HTR-8/SVneo (cell line): ENCODE measurements around the gene FLACC1.
A peak's percentile ranks its signal among the peaks of the same experiment; 100 is the strongest.

Source experiments
- DNase-seq: peaks from one replicate; pipeline ENCODE4 v3.0.0; 2011; ENCODE audit warnings: low spot score, mixed read lengths; ENCODE audit not compliant: insufficient read length
- FAIRE-seq: peaks from 2 replicates; lab custom pipeline; 2011; peaks lifted over from hg19 to GRCh38; lab: Jason Lieb, UNC

The FLACC1 gene

DNA sequence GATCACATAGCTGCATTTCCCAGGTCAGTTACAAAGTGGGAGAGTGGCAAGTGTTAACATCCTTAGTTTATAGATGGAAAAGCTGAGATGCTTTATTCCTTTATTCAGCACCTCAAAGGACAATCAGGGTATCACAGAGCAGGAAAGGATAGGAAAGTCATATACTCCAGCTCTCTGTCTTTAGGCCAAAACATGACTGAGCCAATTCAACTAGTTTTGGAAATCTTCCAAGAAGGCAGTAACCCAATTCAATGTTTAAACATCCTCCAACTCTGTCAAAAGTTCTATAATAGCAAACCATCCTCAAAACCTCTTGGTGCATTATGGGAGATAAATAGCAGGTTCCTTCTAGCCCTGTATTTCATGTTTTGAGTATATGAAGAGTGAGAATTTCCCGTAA, 71.6 kb downstream of the FLACC1 start:
- FAIRE-seq = no peak
- no peak for DNase-seq

- FAIRE-seq = no peak
- no peak for DNase-seq
Observed at GRCh38 chr2:201280191-201281040, 76.7 kb downstream of the FLACC1 start.

DNA sequence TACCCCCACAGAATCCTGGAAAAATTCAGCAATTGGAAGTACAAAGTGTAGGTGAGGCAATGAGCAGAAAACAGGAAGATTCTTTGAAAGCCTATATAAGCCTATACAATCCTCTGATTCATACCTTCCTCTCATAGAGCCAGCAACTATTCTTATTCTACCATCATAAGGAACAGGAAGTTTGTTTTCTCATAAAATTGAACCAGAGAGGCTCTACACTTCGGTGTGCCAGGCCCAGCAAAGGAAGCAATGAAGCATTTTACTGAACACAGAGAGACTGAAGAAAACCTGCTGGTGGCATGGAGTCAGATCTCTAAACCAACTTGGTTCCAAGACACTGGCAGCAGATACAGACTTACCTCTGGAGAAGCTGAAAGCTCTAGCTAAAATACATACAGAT, 78.1 kb downstream of the FLACC1 start:
- no peak for DNase-seq
- FAIRE-seq = no peak

DNA sequence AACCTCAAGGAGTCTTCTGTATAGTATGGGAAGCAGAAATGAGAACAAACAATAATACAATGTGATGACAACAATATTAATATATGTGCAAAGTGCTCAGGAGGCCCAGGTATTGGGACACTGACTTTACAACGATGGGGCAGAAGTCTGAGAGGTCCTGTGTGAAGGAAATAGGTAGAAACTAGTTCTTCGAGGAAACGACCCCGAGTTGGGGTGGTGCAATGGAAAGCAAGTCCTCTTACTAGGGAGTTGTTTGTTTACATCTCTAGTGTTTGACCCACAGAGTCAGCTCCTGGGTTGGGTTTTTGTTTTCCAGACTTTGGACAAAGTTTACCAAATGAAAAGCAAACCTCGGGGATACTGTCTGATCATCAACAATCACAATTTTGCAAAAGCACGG, 80.6 kb downstream of the FLACC1 start:
- no peak for FAIRE-seq
- no peak for DNase-seq

DNA sequence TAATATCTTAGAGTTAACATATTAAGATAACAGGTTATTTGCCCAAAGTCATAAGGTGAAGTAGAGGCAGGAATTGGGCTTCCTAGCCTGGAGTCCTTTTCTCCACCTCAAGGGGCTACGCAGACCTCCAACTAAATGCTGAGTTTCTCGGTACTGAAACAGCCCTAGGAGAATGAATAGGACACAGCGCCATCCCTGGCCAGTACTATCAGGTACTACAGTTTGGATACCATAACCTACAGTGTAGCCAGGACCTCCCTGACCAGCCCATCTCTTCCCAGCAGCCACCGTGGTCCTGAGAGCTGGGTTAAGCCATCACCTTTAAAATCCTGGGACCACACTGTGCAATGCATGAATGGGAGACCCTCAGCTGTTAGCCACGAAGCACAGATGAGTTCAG, 81.2 kb downstream of the FLACC1 start:
- DNase-seq (no peak), FAIRE-seq (no peak)

DNA sequence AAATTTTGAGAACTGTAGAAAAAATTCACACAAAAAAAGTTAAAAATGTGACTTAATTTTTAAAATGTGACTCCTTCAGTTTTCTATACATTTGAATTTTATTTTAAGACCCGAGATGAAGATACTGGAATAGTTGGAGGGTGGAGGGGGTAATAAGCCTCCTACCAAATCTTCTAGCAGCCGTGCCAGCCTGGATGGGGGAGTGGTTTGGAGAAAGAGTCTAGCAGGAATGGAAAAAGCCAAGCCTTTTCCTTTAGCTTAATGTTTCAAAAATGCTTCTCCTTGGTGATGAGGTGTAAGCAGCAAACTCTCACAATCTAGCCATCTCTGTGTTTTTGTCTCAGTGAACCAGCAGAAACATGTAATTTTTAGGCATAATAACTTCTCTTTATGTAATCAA, 82.1 kb downstream of the FLACC1 start:
- no peak for DNase-seq
- FAIRE-seq = no peak

GRCh38 chr2:201273330-201273983, 83.7 kb downstream of the FLACC1 start:
- no peak for FAIRE-seq

DNA sequence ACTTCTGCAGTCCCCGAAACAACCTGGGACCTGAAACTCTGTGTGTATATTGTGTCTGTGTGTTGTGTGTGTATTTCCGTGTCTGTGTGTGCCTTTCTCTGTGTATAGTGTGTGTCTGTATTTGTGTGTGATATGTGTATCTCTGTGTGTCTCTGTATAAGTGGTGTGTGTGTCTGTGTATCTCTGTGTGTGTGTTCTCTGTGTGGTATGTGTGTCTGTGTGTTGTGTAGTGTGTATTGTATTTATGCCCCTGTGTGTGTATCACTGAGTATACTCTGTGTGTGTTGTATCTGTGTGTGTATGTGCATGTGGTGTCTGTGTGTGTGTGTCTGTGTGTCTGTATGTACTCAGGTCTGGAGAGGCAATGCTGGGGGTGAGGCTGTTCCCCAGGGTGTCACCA, 85.2 kb downstream of the FLACC1 start:
- peak; percentile 90 for FAIRE-seq
- DNase-seq = no peak

More at GRCh38 chr2:201273330-201273983, 83.7 kb downstream of the FLACC1 start:
- no peak for DNase-seq

DNA sequence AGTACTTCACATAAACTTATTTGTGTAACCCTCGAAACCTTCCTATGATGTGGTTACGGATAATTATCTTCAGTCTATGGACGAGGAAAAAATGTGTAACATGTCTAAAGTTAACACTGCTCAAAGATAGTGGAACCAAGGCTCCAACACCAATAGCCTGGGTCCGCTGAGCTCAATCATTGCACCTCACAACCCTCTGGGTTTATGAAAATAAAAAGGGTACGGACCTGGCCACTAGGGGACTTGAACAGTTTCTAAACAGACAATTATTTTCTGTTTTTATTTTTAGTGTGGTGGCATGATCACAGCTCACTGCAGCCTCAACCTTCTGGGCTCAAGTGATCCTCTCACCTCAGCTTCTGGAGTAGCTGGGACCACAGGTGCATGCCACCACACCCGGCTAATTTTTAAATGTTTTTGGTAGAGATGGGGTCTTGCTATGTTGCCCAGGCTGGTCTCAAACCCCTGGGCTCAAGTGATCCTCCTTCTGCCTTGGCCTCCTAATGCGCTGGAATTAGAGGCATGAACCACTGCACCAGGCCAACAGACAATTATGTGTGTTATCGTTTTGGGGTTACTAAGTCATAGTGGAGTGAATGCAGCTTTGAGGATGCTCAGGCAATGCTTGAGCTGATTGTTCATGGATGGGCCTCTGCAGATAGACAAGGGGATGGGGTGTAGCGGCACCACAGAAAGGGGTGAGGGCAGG, 86.7 kb downstream of the FLACC1 start:
- FAIRE-seq = no peak

GRCh38 chr2:201269764-201270163, 87.4 kb downstream of the FLACC1 start:
- no peak for FAIRE-seq
- DNase-seq = no peak

More for the DNA sequence above, 86.7 kb downstream of the FLACC1 start:
- DNase-seq = no peak

GRCh38 chr2:201267278-201268030, 89.7 kb downstream of the FLACC1 start:
- DNase-seq (no peak), FAIRE-seq (no peak)

GRCh38 chr2:201266629-201267028, 90.5 kb downstream of the FLACC1 start:
- no peak for FAIRE-seq
- DNase-seq = no peak

- no peak for FAIRE-seq
Observed at GRCh38 chr2:201264472-201265173, 92.5 kb downstream of the FLACC1 start.

GRCh38 chr2:201263779-201264178, 93.4 kb downstream of the FLACC1 start:
- FAIRE-seq (no peak), DNase-seq (no peak)

More at GRCh38 chr2:201264472-201265173, 92.5 kb downstream of the FLACC1 start:
- no peak for DNase-seq

GRCh38 chr2:201262718-201263117, 94.4 kb downstream of the FLACC1 start:
- DNase-seq (no peak), FAIRE-seq (no peak)

- no peak for FAIRE-seq
- no peak for DNase-seq
Observed at GRCh38 chr2:201261906-201262305, 95.2 kb downstream of the FLACC1 start.

GRCh38 chr2:201261471-201261870, 95.7 kb downstream of the FLACC1 start:
- no peak for DNase-seq

GRCh38 chr2:201260302-201260800, 96.8 kb downstream of the FLACC1 start, which contains the start of gene CASP8:
CASP8 (plus strand) TSS chr2:201260536; CDS start chr2:201266487, 5,951 bp downstream.
- no peak for FAIRE-seq
- peak; percentile 59 for DNase-seq

More at GRCh38 chr2:201261471-201261870, 95.7 kb downstream of the FLACC1 start:
- no peak for FAIRE-seq
